ENCODE data around the gene POLA1.

POLA1 gene

DNA sequence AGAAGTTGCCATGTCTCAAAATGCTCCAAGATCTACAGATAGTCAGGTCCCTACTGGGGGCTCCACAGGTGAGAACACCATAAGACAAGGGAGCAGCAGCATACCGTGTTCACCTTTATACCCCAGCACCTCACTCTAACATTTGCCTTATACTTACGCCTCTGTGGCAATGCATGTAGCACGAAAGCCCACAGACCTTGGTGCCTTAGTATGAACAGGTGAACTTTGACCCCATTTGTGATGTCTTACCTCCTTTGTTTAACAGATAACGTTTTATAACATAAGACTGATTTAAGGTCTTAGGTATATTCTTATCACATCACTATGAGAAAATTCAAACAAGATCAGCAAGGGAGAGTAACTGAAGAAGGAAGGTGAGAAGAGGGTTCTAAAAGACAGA, 193.2 kb downstream of the POLA1 start:
- no peaks in the 10 kb centered on the region for H3K27me3 ChIP-seq (ENCODE audit: control insufficient read depth, insufficient read depth, low read length)
- no peak overlapping the region for H3K4me3 ChIP-seq (ENCODE audit: low read length)
- H3K9ac ChIP-seq (ENCODE audit: low read length), result no peak overlapping the region
- peaks cover 21% of the 10 kb centered on the region for H3K36me3 ChIP-seq (ENCODE audit: control insufficient read depth, low read depth, low read length)
- no peaks in the 10 kb centered on the region for H3K9me3 ChIP-seq (ENCODE audit: control insufficient read depth, low read depth, low read length)
- H3K4me1 ChIP-seq (ENCODE audit: control insufficient read depth, low read depth, low read length), result no peaks in the 10 kb centered on the region
- H3K27ac ChIP-seq (ENCODE audit: low read length), result no peak overlapping the region

DNA sequence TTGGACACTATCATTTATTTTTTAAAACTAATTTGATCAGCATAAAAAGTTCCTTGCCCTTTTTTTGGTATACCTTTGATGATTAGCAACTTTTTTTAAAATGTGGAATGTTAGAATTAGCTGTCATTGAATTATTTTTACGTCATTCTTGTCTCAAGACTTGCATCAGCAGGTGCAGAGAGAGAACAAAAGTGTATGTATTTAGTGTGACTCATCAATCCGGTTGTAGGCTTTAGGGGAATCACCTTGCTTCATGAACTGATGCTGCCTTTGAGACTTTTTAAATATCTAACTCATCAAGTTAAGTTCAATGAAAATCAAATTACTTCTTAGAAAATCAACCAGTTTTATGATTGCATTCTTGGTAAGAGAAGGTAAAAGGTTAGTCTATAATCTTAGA, 197.0 kb downstream of the POLA1 start:
- no peak overlapping the region for H3K4me3 ChIP-seq (ENCODE audit: low read length)
- no peak overlapping the region for H3K9ac ChIP-seq (ENCODE audit: low read length)
- H3K9me3 ChIP-seq (ENCODE audit: control insufficient read depth, low read depth, low read length), result peaks cover 6% of the 10 kb centered on the region
- no peaks in the 10 kb centered on the region for H3K4me1 ChIP-seq (ENCODE audit: control insufficient read depth, low read depth, low read length)
- H3K27me3 ChIP-seq (ENCODE audit: control insufficient read depth, insufficient read depth, low read length), result no peaks in the 10 kb centered on the region
- H3K27ac ChIP-seq (ENCODE audit: low read length), result no peak overlapping the region
- peaks cover 30% of the 10 kb centered on the region for H3K36me3 ChIP-seq (ENCODE audit: control insufficient read depth, low read depth, low read length)

DNA sequence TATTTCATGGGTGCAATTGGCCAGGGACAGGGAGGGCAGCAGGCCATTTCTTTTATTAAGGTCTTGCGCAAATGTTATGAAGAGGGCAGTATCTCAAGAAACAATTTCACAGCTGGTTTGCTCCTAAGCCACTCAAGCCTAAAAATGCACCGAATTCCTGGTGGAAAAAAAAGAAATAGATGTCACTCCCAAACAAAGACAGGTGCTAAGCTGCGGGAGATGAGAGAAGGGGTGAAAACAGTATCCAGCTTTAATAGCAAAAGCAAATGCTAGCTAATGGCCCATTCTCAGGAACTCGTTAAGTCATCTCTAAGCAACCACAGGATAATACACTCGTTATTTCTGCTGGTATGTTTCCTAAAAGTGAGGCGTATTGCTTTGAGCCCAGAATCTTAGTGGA, 205.7 kb downstream of the POLA1 start:
- Histone ChIP-seq H3K4me3 (ENCODE audit: low read length) (no peak overlapping the region), H3K4me1 (ENCODE audit: control insufficient read depth, low read depth, low read length) (peaks cover 5% of the 10 kb centered on the region), H3K9ac (ENCODE audit: low read length) (no peak overlapping the region), H3K27ac (ENCODE audit: low read length) (no peak overlapping the region), H3K9me3 (ENCODE audit: control insufficient read depth, low read depth, low read length) (no peaks in the 10 kb centered on the region), H3K27me3 (ENCODE audit: control insufficient read depth, insufficient read depth, low read length) (no peaks in the 10 kb centered on the region), H3K36me3 (ENCODE audit: control insufficient read depth, low read depth, low read length) (peaks cover 3% of the 10 kb centered on the region)

DNA sequence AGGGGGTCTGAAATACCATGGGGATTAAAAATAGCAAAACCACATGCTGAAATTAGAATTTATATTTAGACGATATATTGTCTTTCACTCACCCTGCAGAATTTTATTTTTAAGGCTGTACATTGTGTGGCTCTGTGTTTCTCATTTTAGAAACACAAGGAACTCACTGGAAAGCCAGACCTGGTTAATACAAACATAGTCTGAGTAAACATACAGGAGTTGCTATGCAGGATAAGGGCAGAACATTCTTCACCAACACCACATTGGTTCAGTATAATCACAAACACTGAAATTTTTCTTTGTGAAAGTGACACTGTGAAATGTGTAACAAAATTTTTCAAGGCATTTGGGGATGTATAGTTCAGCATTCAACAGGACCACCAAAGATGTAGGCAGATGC, 206.5 kb downstream of the POLA1 start:
- H3K9me3 ChIP-seq (ENCODE audit: control insufficient read depth, low read depth, low read length), result no peaks in the 10 kb centered on the region
- no peak overlapping the region for H3K9ac ChIP-seq (ENCODE audit: low read length)
- peaks cover 5% of the 10 kb centered on the region for H3K4me1 ChIP-seq (ENCODE audit: control insufficient read depth, low read depth, low read length)
- no peaks in the 10 kb centered on the region for H3K27me3 ChIP-seq (ENCODE audit: control insufficient read depth, insufficient read depth, low read length)
- H3K27ac ChIP-seq (ENCODE audit: low read length), result no peak overlapping the region
- no peak overlapping the region for H3K4me3 ChIP-seq (ENCODE audit: low read length)
- H3K36me3 ChIP-seq (ENCODE audit: control insufficient read depth, low read depth, low read length), result peaks cover under 1% of the 10 kb centered on the region

DNA sequence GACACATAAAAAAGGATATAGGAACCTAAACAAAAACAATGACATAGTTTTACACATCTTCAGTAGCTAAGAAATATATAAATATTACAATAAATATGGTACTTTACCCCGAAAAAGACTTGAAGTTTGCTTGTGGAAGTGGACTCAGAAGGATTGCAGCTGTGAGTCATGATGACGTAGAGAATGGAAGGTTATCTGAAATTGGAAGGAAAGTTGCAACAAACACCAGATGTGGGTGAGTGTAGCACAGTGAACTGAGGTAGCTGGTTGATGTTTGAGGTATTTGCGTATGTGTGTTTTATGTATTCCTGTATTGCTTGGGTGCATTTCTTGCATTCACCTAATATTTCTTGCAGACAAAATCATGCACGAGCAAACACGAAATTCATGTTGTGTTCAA, 209.1 kb downstream of the POLA1 start:
- H3K9me3 ChIP-seq (ENCODE audit: control insufficient read depth, low read depth, low read length), result no peaks in the 10 kb centered on the region
- no peak overlapping the region for H3K27ac ChIP-seq (ENCODE audit: low read length)
- H3K36me3 ChIP-seq (ENCODE audit: control insufficient read depth, low read depth, low read length), result no peaks in the 10 kb centered on the region
- no peaks in the 10 kb centered on the region for H3K27me3 ChIP-seq (ENCODE audit: control insufficient read depth, insufficient read depth, low read length)
- no peak overlapping the region for H3K4me3 ChIP-seq (ENCODE audit: low read length)
- no peak overlapping the region for H3K9ac ChIP-seq (ENCODE audit: low read length)
- peaks cover 5% of the 10 kb centered on the region for H3K4me1 ChIP-seq (ENCODE audit: control insufficient read depth, low read depth, low read length)

DNA sequence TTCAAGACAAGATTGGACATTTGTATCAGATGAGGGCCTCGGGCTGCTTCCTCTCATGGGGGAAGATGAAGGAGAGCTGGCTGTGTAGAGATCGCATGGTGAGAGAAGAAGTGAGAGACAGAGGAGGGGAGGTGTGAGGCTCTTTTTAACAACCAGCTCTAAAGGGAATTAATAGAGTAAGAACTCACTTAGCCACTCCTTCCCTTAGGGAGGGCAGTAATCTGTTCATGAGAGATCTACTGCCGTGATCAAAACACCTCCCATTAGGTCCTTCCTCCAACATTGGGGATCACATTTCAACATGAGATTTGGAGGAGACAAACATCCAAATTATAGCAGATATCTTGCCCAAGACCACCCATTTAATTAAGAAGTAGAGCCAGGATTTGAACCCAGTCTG, 225.0 kb downstream of the POLA1 start:
- H3K27ac ChIP-seq (ENCODE audit: low read length), result no peak overlapping the region
- H3K27me3 ChIP-seq (ENCODE audit: control insufficient read depth, insufficient read depth, low read length), result no peaks in the 10 kb centered on the region
- H3K4me3 ChIP-seq (ENCODE audit: low read length), result peak overlapping the region; percentile 6
- no peak overlapping the region for H3K9ac ChIP-seq (ENCODE audit: low read length)
- no peaks in the 10 kb centered on the region for H3K36me3 ChIP-seq (ENCODE audit: control insufficient read depth, low read depth, low read length)
- peaks cover 14% of the 10 kb centered on the region for H3K4me1 ChIP-seq (ENCODE audit: control insufficient read depth, low read depth, low read length)
- H3K9me3 ChIP-seq (ENCODE audit: control insufficient read depth, low read depth, low read length), result no peaks in the 10 kb centered on the region

DNA sequence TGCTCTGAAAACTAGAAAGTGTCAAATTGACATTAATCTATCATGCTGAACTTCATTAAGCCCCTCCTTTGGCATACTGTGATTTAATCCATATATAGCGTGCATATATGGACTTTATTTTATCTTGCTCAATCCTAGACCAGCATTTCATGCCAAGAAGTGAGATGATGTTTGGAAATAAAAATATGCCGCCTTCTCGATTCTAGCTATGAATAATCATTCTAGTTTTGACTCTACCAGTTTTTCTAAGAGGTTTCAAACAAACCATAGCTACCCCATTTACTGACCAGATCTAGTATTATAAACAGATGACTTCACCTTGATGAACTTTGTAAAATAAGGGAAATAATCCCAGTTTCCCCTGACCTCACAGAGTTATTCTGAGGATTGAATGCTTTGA, 227.1 kb downstream of the POLA1 start:
- H3K27me3 ChIP-seq (ENCODE audit: control insufficient read depth, insufficient read depth, low read length), result no peaks in the 10 kb centered on the region

DNA sequence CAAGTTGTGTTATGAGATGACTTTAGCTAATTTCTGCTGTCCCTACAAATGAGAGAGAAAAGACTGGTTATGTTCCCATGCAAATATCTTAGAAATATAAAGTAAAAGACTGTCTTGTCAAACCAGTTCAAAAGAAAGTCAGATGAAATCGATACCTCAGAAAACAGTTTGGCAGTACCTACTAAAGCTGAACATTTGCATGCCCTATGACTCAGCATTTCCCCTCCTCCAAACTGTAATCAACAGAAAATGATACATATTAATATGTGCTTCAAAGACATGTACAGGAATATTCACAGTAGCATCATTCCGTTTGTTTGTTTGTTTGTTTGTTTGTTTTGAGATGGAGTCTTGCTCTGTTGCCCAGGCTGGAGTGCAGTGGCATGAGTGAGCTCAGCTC, 231.7 kb downstream of the POLA1 start:
- H3K4me3 ChIP-seq (ENCODE audit: low read length), result no peak overlapping the region
- H3K36me3 ChIP-seq (ENCODE audit: control insufficient read depth, low read depth, low read length), result no peaks in the 10 kb centered on the region
- H3K9ac ChIP-seq (ENCODE audit: low read length), result no peak overlapping the region
- no peaks in the 10 kb centered on the region for H3K27me3 ChIP-seq (ENCODE audit: control insufficient read depth, insufficient read depth, low read length)
- H3K27ac ChIP-seq (ENCODE audit: low read length), result no peak overlapping the region
- H3K9me3 ChIP-seq (ENCODE audit: control insufficient read depth, low read depth, low read length), result no peaks in the 10 kb centered on the region
- peaks cover 7% of the 10 kb centered on the region for H3K4me1 ChIP-seq (ENCODE audit: control insufficient read depth, low read depth, low read length)

More for the DNA sequence above, 227.1 kb downstream of the POLA1 start:
- H3K9ac ChIP-seq (ENCODE audit: low read length), result no peak overlapping the region
- H3K4me1 ChIP-seq (ENCODE audit: control insufficient read depth, low read depth, low read length), result peaks cover 14% of the 10 kb centered on the region
- no peaks in the 10 kb centered on the region for H3K36me3 ChIP-seq (ENCODE audit: control insufficient read depth, low read depth, low read length)
- H3K9me3 ChIP-seq (ENCODE audit: control insufficient read depth, low read depth, low read length), result no peaks in the 10 kb centered on the region
- no peak overlapping the region for H3K4me3 ChIP-seq (ENCODE audit: low read length)
- no peak overlapping the region for H3K27ac ChIP-seq (ENCODE audit: low read length)

DNA sequence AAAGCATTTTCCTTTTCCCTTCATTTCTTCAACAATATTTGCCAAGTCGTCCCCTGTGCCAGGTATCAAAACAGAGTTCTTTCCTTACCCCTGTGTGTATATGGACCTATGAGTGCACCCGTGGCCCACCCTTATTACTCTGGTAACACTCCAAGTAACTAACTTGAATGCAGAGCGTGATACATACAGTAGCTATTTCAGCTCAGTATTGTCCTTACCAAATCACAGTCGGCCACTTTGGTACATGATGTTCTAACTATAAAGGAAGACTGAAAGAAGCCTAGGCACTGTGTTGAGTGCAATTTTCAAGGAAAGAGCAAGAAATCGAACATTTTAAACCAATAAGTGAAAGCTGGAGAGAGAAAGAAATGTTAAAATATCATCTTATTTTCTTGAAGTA, 233.7 kb downstream of the POLA1 start:
- Histone ChIP-seq H3K4me3 (ENCODE audit: low read length) (no peak overlapping the region), H3K9me3 (ENCODE audit: control insufficient read depth, low read depth, low read length) (no peaks in the 10 kb centered on the region), H3K27me3 (ENCODE audit: control insufficient read depth, insufficient read depth, low read length) (no peaks in the 10 kb centered on the region)

DNA sequence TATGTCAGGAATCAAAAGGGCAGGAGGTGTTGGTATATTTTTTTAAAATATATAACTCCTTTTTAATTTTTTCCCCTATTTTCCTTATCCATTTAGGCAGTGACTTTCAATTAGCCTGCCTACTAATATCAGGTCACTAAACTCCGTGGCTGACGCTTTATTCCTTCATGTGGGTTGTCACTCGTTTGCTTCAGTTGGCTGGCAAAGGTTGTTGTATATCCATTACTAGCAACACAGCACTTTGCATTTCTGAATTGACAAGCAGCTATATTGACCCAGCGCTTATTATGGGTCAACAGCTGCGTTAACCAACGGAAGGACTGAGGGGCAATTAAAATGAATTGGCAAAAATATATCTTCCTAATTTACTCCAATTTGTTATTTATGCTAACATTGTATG, 234.4 kb downstream of the POLA1 start:
- peaks cover 12% of the 10 kb centered on the region for H3K4me1 ChIP-seq (ENCODE audit: control insufficient read depth, low read depth, low read length)
- no peak overlapping the region for H3K4me3 ChIP-seq (ENCODE audit: low read length)
- H3K9ac ChIP-seq (ENCODE audit: low read length), result no peak overlapping the region
- no peaks in the 10 kb centered on the region for H3K9me3 ChIP-seq (ENCODE audit: control insufficient read depth, low read depth, low read length)
- no peak overlapping the region for H3K27ac ChIP-seq (ENCODE audit: low read length)
- H3K27me3 ChIP-seq (ENCODE audit: control insufficient read depth, insufficient read depth, low read length), result no peaks in the 10 kb centered on the region
- no peaks in the 10 kb centered on the region for H3K36me3 ChIP-seq (ENCODE audit: control insufficient read depth, low read depth, low read length)

More for the DNA sequence above, 233.7 kb downstream of the POLA1 start:
- H3K27ac ChIP-seq (ENCODE audit: low read length), result no peak overlapping the region
- no peak overlapping the region for H3K9ac ChIP-seq (ENCODE audit: low read length)
- peaks cover 12% of the 10 kb centered on the region for H3K4me1 ChIP-seq (ENCODE audit: control insufficient read depth, low read depth, low read length)
- no peaks in the 10 kb centered on the region for H3K36me3 ChIP-seq (ENCODE audit: control insufficient read depth, low read depth, low read length)

DNA sequence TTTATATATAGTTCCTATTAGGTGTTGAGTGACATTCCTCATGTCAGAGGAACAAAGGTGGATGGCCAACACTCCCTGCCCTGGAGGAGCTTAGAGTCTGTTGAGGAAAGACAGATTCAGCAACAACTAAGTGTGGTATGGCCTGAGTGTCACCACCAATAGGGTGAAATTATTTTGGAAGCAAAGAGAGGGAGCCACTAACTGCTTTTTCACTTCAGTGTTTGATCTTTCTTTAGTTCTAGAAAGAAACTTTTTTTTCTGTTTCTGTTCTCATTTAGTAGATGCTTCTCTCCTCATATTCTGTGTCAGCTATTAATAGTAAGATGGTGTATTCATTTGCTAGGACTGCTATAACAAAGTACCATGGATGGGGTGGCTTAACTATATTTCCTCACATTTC, 240.6 kb downstream of the POLA1 start:
- peaks cover 3% of the 10 kb centered on the region for H3K36me3 ChIP-seq (ENCODE audit: control insufficient read depth, low read depth, low read length)
- no peak overlapping the region for H3K9ac ChIP-seq (ENCODE audit: low read length)
- H3K27ac ChIP-seq (ENCODE audit: low read length), result no peak overlapping the region
- H3K4me1 ChIP-seq (ENCODE audit: control insufficient read depth, low read depth, low read length), result peaks cover 12% of the 10 kb centered on the region
- H3K9me3 ChIP-seq (ENCODE audit: control insufficient read depth, low read depth, low read length), result no peaks in the 10 kb centered on the region
- H3K4me3 ChIP-seq (ENCODE audit: low read length), result no peak overlapping the region
- H3K27me3 ChIP-seq (ENCODE audit: control insufficient read depth, insufficient read depth, low read length), result no peaks in the 10 kb centered on the region

DNA sequence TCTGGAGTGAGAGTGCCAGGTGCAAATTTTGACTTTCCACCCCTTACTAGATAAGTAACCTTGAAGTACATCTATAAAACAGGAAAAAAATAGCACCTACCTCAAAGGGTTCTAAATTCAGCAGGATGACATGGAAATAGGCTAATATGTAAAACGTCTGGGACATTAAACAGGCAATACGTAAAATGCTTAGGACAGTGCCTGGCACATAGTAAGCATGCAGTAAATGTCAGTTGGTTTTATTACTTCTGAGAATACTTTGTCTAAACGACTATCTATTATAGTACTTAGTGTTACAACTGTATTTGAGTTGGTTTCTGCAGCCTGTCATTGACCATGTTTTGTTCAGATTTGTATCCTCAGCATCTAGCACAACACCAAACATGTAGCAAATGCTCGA, 251.3 kb downstream of the POLA1 start:
- no peak overlapping the region for H3K4me3 ChIP-seq (ENCODE audit: low read length)
- H3K36me3 ChIP-seq (ENCODE audit: control insufficient read depth, low read depth, low read length), result no peaks in the 10 kb centered on the region
- no peaks in the 10 kb centered on the region for H3K27me3 ChIP-seq (ENCODE audit: control insufficient read depth, insufficient read depth, low read length)
- no peaks in the 10 kb centered on the region for H3K4me1 ChIP-seq (ENCODE audit: control insufficient read depth, low read depth, low read length)
- H3K27ac ChIP-seq (ENCODE audit: low read length), result no peak overlapping the region
- H3K9ac ChIP-seq (ENCODE audit: low read length), result no peak overlapping the region
- no peaks in the 10 kb centered on the region for H3K9me3 ChIP-seq (ENCODE audit: control insufficient read depth, low read depth, low read length)

All from iPS-18a (cell line).